GM13976 (cell line): ENCODE measurements around the gene GPR55.
A peak's percentile ranks its signal among the peaks of the same experiment; 100 is the strongest.

ENCODE experiments used
- DNase-seq: peaks from one replicate; pipeline ENCODE4 v3.0.0; 2012; ENCODE audit warnings: low spot score
- CTCF ChIP-seq: IDR thresholded peaks from 2 replicates; pipeline ENCODE4 v1.5.1; 2012; ENCODE audit warnings: borderline replicate concordance, mild to moderate bottlenecking; ENCODE audit not compliant: insufficient read depth; ENCODE audit errors: extremely low read depth, missing control alignments, control extremely low read depth
- in situ Hi-C: fragments of 300-500 bp; cut with MboI; formaldehyde crosslinking; loops from one replicate; pipeline ENCODE4 v1.12.0; 2022; ENCODE audit warnings: low sequenced_read_pairs, mixed read lengths, inconsistent platforms; ENCODE audit not compliant: unreplicated experiment

The GPR55 gene

GRCh38 chr2:230864122-230864604, 60.9 kb downstream of the GPR55 start:
- TF ChIP-seq CTCF = no peak
- DNase-seq = peak; percentile 21
- in situ Hi-C loops = no loop called here

- in situ Hi-C loops = no loop called here
- peak; percentile 24 for DNase-seq
- no peak for TF ChIP-seq CTCF
Observed at GRCh38 chr2:230863442-230864121, 61.5 kb downstream of the GPR55 start.

- DNase-seq = peak; percentile 19
- in situ Hi-C loops = no loop called here
- no peak for TF ChIP-seq CTCF
Observed at GRCh38 chr2:230863031-230863430, 62.0 kb downstream of the GPR55 start.

- DNase-seq = peak; percentile 13
- in situ Hi-C loops = no loop called here
- TF ChIP-seq CTCF = no peak
Observed at GRCh38 chr2:230862292-230862691, 62.8 kb downstream of the GPR55 start.

GRCh38 chr2:230861552-230862255, 63.3 kb downstream of the GPR55 start:
- TF ChIP-seq CTCF = no peak
- DNase-seq = no peak
- in situ Hi-C loops = no loop called here
